ENCODE data around the gene XRCC5.

Gene XRCC5

GRCh38 chr2:216084547-216084946 is 24.6 kb upstream of the XRCC5 start:
- no peak for DNase-seq (ENCODE audit: low spot score)

GRCh38 chr2:216086207-216086893 is 22.8 kb upstream of the XRCC5 start:
- DNase-seq (ENCODE audit: low spot score), result no peak

GRCh38 chr2:216090369-216090786 is 18.8 kb upstream of the XRCC5 start:
- DNase-seq (ENCODE audit: low spot score), result no peak

DNA sequence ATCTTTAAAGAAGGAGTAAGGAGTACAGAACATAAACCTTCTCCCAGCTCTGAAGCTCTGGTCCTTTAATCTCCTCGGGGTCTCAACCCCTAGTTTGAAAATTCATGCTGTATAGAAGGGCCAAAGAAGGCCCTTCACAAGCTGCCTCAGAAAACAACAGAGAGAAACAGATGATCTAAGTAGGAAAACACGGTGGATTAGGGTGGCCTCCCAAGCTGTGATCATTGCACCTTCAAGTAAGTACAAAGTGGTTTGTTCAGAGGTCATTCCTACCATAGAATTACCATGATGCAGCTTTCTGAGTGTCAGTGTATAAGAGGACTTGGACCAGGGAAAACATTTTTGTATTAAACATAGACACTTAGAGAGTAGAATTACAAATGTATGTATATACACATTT is 16.5 kb upstream of the XRCC5 start:
- no peak for DNase-seq (ENCODE audit: low spot score)

GRCh38 chr2:216094701-216095100 is 14.4 kb upstream of the XRCC5 start:
- DNase-seq (ENCODE audit: low spot score), result no peak

DNA sequence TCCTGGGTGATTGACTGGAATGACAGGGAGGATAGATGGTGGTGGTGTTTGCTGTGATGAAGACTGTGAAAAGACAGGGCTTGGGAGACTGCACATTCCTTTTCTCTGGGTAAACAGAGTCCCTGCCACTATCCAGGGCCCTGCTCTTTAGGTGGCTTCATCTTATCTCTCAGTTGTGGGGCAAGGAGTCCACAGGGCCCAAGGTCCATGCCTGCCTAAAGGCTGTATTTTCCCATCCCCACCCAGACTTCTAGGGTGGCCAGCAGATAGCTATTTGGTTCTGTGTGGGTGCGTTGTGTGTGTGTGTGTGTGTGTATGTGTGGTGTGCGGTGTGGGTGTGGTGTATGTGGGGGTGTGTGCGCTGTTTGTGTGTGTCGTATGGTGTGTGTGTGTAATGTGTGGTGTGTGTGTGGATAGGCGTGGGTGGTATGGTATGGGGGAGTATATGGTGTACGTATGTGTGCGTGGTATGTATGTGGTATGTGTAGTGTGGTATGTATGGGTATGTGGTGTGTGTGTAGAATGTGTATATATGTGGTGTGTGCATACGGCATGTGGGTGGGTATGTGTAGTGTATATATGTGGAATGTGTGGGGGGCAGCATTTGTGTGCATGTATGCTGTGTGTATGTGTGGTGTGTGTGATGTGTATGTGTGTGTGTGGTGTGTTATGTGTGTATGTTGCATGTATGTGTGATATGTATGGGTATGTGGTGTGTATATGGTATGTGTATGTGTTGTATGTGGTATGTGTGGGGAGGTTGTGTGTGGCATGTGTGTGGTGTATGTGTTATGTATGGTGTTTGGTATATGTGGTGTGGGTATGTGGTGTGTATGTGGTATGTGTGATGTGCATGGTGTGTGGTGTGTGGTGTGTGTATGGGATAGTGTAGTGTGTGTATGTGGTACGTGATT is 10.5 kb upstream of the XRCC5 start:
- DNase-seq (ENCODE audit: low spot score), result no peak

- no peak for DNase-seq (ENCODE audit: low spot score)
Measured at GRCh38 chr2:216101109-216101508, 8.0 kb upstream of the XRCC5 start.

DNA sequence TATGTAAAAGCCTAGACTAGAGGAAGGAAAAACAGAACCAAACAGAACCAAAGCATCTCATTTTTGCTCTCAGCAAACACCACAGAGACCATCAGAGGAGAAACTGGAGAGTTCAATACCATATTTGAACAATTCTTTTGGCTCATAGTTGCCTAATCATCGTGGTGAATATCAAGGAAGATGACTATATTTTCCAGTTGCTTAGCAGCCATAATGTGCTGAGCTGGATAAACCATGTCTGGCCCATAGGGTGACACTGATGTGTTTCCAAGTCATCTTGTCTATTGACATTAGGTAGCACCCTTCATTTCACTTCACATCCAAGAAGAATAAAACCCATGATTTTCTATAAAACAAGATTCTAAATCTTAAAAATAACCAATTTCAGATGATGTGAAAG is 5.9 kb upstream of the XRCC5 start:
- no peak for DNase-seq (ENCODE audit: low spot score)

- DNase-seq (ENCODE audit: low spot score), result no peak
Measured at GRCh38 chr2:216104691-216105090, 4.5 kb upstream of the XRCC5 start.

- DNase-seq (ENCODE audit: low spot score), result no peak
Measured at GRCh38 chr2:216107320-216107719, 1.8 kb upstream of the XRCC5 start.

- no peak for DNase-seq (ENCODE audit: low spot score)
Measured at GRCh38 chr2:216107760-216108159, 1.4 kb upstream of the XRCC5 start.

DNA sequence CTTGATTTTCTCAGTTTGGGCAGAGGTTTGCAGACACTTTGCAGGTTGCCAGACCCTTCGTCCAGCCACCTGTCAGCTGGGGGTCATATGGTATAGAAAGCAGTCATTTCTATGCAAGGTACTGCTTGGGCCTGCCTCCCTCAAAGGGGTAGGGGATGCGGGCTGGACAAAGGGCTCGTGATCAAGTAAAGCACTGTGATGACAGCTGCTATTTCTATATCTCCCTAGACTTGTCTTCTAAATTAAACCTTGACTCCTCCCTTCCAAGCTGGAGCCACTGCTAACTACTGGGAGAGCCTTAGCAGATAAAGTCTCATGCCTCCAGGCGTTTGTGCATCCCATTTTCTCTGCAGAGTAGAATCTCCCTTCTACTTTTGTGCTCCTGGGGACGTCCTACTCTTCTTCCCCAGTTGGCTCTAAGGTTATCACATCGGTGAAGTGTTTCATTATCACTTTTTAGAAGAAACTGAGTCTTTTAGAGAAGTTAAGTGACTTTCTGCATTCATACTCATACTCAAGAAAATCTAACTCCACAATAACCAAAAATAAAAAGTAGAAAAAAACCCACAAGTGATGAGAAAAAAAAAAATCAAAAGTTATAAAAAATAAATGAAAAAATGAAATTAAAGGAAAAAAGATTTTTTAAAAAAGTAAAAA is 710 bp upstream of the XRCC5 start:
- no peak for DNase-seq (ENCODE audit: low spot score)

- no peak for DNase-seq (ENCODE audit: low spot score)
Measured at GRCh38 chr2:216109962-216110614, 940 bp downstream of the XRCC5 start.

DNA sequence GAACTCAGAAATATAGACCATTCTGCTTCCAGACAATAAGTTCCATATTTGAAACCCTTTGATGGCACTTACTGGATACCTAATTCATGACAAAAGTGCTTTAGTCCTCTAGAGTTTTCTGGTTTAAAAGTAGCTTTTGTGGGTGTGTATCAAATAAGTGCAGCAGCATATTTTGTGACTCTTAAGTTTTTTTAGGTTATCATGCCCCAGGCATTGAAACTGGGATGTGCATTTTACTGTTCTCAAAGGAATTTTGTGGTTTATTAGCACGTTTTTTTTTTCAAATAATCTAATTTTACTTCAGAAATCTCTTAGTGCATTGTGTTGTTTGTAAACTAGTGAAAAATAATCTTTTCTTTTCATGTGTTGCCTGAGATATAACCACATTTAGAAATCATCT is 1.5 kb downstream of the XRCC5 start:
- no peak for DNase-seq (ENCODE audit: low spot score)

- no peak for DNase-seq (ENCODE audit: low spot score)
Measured at GRCh38 chr2:216111122-216111521, 2.0 kb downstream of the XRCC5 start.

DNA sequence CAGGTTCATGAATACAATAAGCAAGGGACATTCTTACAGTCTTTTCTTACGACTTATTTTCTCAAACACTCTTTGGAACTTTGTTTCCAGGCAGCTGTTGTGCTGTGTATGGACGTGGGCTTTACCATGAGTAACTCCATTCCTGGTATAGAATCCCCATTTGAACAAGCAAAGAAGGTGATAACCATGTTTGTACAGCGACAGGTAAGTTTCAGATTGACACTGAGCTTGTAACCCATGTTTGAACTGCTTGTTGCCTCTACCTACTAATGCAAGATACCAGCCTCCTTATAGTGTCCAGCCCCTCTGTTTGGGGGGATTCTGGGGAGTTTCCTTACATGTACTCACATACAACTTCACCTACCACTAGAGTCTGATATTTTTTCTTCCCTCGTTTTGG is 3.8 kb downstream of the XRCC5 start:
- DNase-seq (ENCODE audit: low spot score), result no peak

GRCh38 chr2:216113572-216113971 is 4.4 kb downstream of the XRCC5 start:
- no peak for DNase-seq (ENCODE audit: low spot score)

DNA sequence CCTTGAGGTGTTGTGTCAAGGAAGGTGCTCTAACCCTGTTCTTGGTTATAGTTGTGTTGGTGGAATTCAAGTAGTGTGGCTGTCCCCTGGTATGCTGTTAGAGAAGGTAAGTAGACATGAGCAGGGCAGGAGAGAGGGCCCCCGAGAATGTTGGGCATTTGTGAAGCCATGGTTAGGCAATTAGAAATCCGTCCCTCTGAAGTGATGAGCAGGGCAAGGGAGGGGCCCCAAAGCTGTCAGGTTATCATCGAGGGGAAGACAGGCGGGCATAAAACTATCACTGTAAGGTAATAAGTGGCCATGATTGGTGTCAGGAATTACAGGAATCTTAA is 5.2 kb downstream of the XRCC5 start:
- DNase-seq (ENCODE audit: low spot score), result no peak

- DNase-seq (ENCODE audit: low spot score), result peak; percentile 95
Measured at GRCh38 chr2:216114714-216115531, 5.8 kb downstream of the XRCC5 start.

GRCh38 chr2:216116418-216116817 is 7.3 kb downstream of the XRCC5 start:
- no peak for DNase-seq (ENCODE audit: low spot score)

- no peak for DNase-seq (ENCODE audit: low spot score)
Measured at GRCh38 chr2:216117561-216118340, 8.6 kb downstream of the XRCC5 start.

Data from iPS-NIHi11 (cell line).